ENCODE measurements around the gene BTAF1.

Gene BTAF1

DNA sequence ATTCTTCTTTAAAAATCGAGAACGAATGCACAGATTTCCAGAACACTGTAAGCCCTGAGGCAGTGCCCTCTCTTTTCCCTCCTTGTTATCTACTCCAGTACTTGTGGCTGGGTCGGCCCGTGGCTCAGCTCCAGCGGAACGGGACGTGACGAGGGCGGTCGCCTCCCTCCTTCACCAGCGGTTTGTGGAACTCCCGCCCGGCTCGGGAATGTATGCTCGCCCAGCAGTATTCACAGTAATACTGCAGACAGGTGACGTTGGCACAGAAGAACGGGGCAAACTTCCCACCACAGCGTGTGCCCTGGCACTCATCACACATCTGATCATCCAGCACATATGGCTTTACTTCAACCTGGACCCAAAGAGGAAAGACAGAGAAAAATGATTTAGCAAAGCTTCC, 128.5 kb downstream of the BTAF1 start:
- DNase-seq (ENCODE audit: low read depth in 3 of 3): no peak

DNA sequence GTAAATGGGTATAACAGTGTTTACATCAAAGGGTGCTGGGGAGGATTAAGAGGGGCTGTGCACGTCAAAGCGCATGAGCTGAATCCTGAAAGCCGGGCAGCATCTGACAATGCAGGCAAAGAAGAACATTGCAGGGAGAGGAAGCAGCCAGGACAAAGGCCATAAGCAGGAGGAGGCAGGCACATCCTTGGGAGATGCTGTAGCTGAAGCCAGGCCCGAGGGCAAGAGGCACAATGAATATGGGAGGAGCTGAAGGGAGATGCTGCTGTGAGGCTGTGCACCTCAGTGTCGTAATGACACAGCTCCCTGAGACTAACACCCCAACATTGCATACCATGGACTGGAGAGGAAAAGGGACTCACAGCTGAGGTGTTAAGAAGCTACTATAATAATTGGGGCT, 129.2 kb downstream of the BTAF1 start:
- DNase-seq (ENCODE audit: low read depth in 3 of 3): no peak

DNA sequence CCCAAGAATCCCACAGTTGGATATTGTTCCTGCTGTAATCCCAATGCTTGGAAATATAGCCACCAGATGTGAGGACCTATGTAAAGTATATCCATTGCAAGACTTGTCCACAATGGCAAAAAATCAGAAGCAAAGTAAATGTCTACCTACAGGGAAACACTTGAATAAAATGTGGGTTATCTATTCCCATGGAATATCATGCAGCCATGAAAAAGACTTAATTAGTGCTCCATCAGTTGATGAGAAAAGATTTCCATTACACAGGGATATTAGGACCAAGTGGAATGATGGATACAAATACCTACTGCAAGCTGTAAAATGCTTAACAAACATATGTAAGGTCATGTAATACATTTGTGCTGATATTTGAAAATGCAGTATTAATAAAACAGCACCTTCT, 131.2 kb downstream of the BTAF1 start:
- DNase-seq (ENCODE audit: low read depth in 3 of 3): no peak

DNA sequence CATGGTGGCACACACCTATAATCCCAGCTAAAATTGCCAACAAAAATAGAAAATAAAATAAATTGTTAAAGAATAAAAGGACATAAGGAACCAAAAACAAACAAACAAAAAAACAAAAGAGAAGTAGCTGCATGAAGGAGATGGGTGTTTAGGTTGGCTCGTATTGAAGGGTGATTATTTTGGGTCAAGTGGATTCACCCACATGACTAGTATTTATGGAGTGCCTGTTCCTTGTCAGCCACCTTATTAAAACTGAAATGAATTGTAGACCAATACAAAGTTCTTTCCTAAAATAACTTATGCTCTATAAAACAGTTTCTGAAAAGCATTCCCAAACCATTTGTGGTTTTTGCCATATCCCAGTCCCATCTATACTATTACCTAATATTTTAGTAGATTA, 138.7 kb downstream of the BTAF1 start:
- DNase-seq (ENCODE audit: low read depth in 3 of 3): no peak

DNA sequence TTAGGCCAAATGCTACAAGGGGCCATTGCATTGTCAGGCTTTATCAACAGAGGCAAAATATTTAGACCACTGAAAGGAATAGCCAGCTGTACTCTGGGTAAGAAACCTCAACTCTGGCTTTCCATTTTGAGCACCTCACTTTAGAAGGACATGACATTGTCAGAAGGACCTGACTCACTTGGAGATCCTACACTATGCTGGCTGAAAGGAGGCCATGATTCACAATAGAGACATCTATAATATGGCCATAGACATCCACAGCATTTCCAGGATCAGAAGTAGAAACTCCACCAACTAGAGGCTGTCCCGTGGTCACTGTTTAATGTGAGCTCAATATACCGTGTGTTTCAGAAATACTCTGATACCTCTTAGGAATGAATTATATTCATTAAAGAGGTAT, 140.9 kb downstream of the BTAF1 start:
- no peak for DNase-seq (ENCODE audit: low read depth in 3 of 3)

DNA sequence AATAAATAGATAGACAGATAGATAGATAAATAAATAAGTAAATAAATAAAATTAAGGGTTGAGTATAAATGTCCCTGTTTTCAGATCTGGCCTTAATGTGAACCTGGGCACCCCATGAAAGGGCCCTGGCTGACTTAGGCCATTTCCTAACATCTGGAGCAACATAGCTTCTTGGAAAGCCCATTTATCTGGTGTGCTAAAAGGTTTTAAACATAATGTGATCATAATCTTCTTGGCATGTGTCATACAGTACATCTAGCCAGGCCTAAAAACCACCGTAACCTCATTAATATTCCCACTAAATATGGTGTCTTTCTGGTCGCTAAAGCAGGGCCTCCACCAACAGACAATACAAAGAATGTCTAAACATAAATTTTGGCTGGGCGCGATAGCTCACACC, 142.8 kb downstream of the BTAF1 start:
- no peak for DNase-seq (ENCODE audit: low read depth in 3 of 3)

DNA sequence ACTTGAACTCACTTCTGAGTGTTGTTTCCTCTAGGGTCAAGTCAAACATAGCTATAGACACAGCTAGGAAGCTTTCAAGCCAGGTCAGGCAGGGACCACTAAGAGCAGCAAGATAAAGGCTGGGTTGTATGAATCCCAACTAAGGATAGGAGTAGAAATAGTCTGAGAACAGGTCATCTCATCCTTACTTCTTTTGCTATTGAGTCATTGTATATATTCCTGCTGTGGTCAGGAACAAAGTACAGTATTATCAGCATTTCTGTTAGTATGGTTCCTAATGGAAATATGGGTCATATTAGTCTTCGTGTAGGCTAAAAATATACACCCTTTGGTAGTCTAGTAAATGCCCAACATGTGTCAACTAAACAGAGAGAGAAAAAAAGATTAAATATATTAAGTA, 145.3 kb downstream of the BTAF1 start:
- DNase-seq (ENCODE audit: low read depth in 3 of 3): no peak

DNA sequence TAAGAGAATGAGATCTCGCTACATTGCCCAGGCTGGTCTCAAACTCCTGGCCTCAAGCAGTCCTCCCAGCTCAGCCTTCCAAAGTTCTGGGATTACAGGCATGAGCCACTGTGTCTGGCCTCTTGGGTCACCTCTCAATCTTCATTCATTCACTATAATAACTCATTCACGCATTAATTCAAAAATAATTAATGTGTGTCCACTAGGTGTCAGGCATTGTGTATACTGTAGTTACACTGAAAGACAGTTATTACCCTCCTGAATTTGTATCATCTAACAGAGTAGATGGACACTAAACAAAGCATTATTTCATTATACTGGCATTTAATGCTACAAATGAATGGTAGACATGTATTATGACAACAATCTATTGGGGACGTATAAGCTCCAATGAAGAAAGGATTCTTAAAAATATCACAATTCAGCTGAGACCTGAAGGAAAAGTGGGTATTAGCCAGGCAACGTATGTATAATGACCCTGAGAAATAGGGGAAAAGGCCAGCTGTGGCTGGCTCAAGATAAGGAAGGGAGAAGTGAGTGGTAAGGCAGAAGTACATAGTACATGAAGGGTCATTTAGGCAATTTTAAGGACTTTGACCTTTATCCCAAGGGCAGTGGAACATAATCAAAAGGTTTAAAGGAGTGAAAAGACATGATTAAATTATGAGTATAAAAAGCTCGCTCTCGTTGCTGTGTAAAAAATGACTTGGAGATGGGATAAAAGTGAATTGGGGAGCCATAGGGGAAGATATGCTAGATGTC, 150.7 kb downstream of the BTAF1 start:
- no peak for DNase-seq (ENCODE audit: low read depth in 3 of 3)

DNA sequence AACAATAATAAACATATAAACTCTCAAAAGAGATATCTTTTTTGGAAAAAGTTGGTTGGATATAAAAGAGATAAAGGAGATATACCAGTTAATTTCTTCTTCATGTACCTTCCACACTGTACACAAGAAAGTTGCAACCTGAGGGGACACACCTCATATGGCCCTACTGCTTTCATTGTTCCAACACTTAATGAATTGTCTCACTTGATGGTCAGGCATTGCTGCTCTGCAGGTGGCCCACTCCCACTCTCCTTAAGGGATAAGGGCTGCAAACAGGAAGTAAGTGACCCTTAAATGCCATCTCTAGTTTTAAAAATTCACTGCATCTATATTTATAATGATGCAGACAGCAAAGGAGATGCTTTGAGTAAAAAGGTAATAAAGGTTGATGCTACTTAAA, 152.3 kb downstream of the BTAF1 start:
- no peak for DNase-seq (ENCODE audit: low read depth in 3 of 3)

DNA sequence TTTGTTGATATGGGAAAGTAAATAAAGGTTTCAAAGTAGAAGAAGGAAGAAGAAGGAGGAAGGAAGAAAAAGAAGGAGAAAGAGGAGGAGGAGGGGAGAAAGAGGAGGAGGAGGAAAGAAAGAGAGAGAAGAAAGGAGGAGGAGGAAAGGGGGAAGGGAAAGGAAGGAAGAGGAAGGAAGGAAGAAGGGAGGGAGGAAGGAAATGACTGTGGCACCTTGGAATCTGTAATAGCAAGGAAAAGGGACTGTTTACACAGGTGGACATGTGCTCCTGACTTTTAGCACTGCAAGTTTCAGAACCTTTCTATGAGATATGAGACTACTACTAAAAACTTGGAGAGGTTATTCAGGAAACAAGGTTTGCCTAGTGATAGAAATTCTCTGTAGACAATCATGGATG, 153.2 kb downstream of the BTAF1 start:
- no peak for DNase-seq (ENCODE audit: low read depth in 3 of 3)

DNA sequence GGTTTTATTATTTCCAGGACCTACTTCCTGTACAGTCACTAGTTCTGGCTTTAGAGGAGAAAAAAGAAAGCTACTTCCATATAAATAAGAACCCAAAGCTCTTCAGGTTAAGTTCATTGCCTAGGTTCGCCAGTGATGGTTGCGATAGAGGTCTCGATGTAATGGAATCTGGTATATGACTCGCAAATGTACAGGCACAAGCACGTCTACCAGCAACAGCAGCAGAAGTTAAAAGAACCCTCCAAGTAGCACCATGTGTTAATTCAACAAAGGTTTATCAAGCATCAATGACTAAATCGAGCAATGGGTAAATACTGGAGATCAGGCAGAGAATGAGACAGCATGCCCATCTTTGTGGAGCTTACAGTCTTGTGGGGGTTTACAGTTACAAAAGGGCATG, 155.4 kb downstream of the BTAF1 start:
- DNase-seq (ENCODE audit: low read depth in 3 of 3): no peak

All from stimulated activated CD4-positive, alpha-beta T cell treated with anti-CD3 and anti-CD28 coated beads, TNF-alpha, amount 100 ng/mL, for 4 hours (primary cell).